NOMO-1 treated with DMSO at 0.1 percent for 48 hours (cell line): ENCODE measurements around the gene UPK2.

Experiments used
- DNase-seq: peaks from one replicate; lab custom pipeline; 2025; ENCODE audit not compliant: unreplicated experiment; lab: John Stamatoyannopoulos, UW

UPK2 gene

GRCh38 chr11:118956094-118956846, at the start of gene UPK2:
TSS of gene UPK2 (plus strand) at chr11:118956298. CDS start at chr11:118956351, 53 bp downstream.
- DNase-seq: peak; percentile 64

GRCh38 chr11:118907051-118908042, 48.8 kb upstream of the UPK2 start:
- DNase-seq: peak; percentile 66

GRCh38 chr11:118908264-118908663, 47.8 kb upstream of the UPK2 start:
- no peak for DNase-seq

GRCh38 chr11:118908901-118909618, 47.0 kb upstream of the UPK2 start:
- DNase-seq: no peak

GRCh38 chr11:118909619-118910308, 46.3 kb upstream of the UPK2 start:
- no peak for DNase-seq

GRCh38 chr11:118910309-118911112, 45.6 kb upstream of the UPK2 start:
- DNase-seq: no peak

- DNase-seq: no peak
Observed at GRCh38 chr11:118911113-118911879, 44.8 kb upstream of the UPK2 start.

GRCh38 chr11:118911880-118912741, 44.0 kb upstream of the UPK2 start:
- peak; percentile 14 for DNase-seq

- peak; percentile 46 for DNase-seq
Observed at GRCh38 chr11:118912742-118913410, 43.2 kb upstream of the UPK2 start.

- no peak for DNase-seq
Observed at GRCh38 chr11:118913411-118914125, 42.5 kb upstream of the UPK2 start.

- DNase-seq: no peak
Observed at GRCh38 chr11:118914178-118914918, 41.8 kb upstream of the UPK2 start.

- DNase-seq: peak; percentile 37
Observed at GRCh38 chr11:118914987-118915386, 41.1 kb upstream of the UPK2 start.

- no peak for DNase-seq
Observed at GRCh38 chr11:118915396-118915795, 40.7 kb upstream of the UPK2 start.

GRCh38 chr11:118915941-118916841, 39.9 kb upstream of the UPK2 start:
- no peak for DNase-seq

GRCh38 chr11:118916842-118917388, 39.2 kb upstream of the UPK2 start:
- no peak for DNase-seq
